SU-DHL-6 (cell line): ENCODE results near the gene RTN4R.

Experiments
- H2AFZ ChIP-seq: fragments of 200-600 bp; sonication (generic); 2 replicates; pipeline ENCODE4 v1.6.1; 2014; ENCODE audit warnings: low read depth, mild to moderate bottlenecking, moderate library complexity, mixed read lengths, antibody characterized with exemption, low read length; ENCODE audit not compliant: severe bottlenecking
- H3F3A ChIP-seq: fragments of 200-600 bp; shearing (Covaris generic); 2 replicates; pipeline ENCODE4 v1.6.0; 2016; ENCODE audit warnings: antibody characterized with exemption, mild to moderate bottlenecking; ENCODE audit not compliant: insufficient read depth
- H3K27ac ChIP-seq: fragments of 200-600 bp; sonication (generic); 2 replicates; pipeline ENCODE4 v1.5.1; 2016; ENCODE audit warnings: low read depth, mild to moderate bottlenecking, low read length, moderate library complexity, mixed read lengths
- H3K27me3 ChIP-seq: fragments of 200-600 bp; sonication (generic), shearing (Covaris generic); 2 replicates; pipeline ENCODE4 v1.6.0; 2014; ENCODE audit warnings: mild to moderate bottlenecking, low read length
- H3K36me3 ChIP-seq: fragments of 200-600 bp; sonication (generic); 2 replicates; pipeline ENCODE4 v1.6.1; 2014; ENCODE audit warnings: mild to moderate bottlenecking, low read length, mixed read lengths
- H3K4me2 ChIP-seq: fragments of 300-600, 200-600 bp; shearing (Covaris generic), sonication (generic); 2 replicates; pipeline ENCODE4 v1.6.0; 2014; ENCODE audit warnings: low read length, low read depth, mild to moderate bottlenecking; ENCODE audit not compliant: poor library complexity, severe bottlenecking
- H3K4me3 ChIP-seq: fragments of 200-600 bp; sonication (generic); 2 replicates; pipeline ENCODE4 v1.5.1; 2014; ENCODE audit warnings: antibody characterized with exemption, low read length, mild to moderate bottlenecking, mixed read lengths; ENCODE audit not compliant: insufficient read depth, poor library complexity, severe bottlenecking
- H3K79me2 ChIP-seq: fragments of 200-600 bp; sonication (generic); 2 replicates; pipeline ENCODE4 v1.6.1; 2014; ENCODE audit warnings: mild to moderate bottlenecking, low read length, moderate library complexity; ENCODE audit not compliant: insufficient read depth
- H3K9ac ChIP-seq: fragments of 200-600 bp; sonication (generic); 2 replicates; pipeline ENCODE4 v1.7.0; 2014; ENCODE audit warnings: mild to moderate bottlenecking, low read length
- H3K9me2 ChIP-seq: fragments of 200-600 bp; sonication (generic); replicated peaks from 2 replicates; pipeline ENCODE4 v1.6.1; 2014; ENCODE audit warnings: low read length; ENCODE audit not compliant: insufficient read depth
- H3K9me3 ChIP-seq: fragments of 200-600 bp; sonication (generic); 2 replicates; pipeline ENCODE4 v1.6.1; 2014; ENCODE audit warnings: low read length, mixed read lengths; ENCODE audit not compliant: insufficient read depth
- H4K20me1 ChIP-seq: fragments of 200-600 bp; sonication (generic); 2 replicates; pipeline ENCODE4 v1.6.1; 2014; ENCODE audit warnings: low read depth, mild to moderate bottlenecking, antibody characterized with exemption, low read length, moderate library complexity, mixed read lengths
- EZH2phosphoT487 ChIP-seq: fragments of 200-600 bp; sonication (generic), shearing (Covaris generic); conservative IDR thresholded peaks from 2 replicates; pipeline ENCODE4 v1.6.1; 2018; ENCODE audit warnings: mild to moderate bottlenecking, antibody characterized with exemption, low read length, moderate library complexity, mixed read lengths
- TF ChIP-seq, protein P1 (sequence below): fragments of 200-600 bp; sonication (generic); IDR thresholded peaks from one replicate; pipeline ENCODE4 v1.5.1; 2017; ENCODE audit warnings: antibody characterized with exemption, mild to moderate bottlenecking, low read length, moderate library complexity; ENCODE audit not compliant: insufficient read depth, poor library complexity, severe bottlenecking

The RTN4R gene

DNA sequence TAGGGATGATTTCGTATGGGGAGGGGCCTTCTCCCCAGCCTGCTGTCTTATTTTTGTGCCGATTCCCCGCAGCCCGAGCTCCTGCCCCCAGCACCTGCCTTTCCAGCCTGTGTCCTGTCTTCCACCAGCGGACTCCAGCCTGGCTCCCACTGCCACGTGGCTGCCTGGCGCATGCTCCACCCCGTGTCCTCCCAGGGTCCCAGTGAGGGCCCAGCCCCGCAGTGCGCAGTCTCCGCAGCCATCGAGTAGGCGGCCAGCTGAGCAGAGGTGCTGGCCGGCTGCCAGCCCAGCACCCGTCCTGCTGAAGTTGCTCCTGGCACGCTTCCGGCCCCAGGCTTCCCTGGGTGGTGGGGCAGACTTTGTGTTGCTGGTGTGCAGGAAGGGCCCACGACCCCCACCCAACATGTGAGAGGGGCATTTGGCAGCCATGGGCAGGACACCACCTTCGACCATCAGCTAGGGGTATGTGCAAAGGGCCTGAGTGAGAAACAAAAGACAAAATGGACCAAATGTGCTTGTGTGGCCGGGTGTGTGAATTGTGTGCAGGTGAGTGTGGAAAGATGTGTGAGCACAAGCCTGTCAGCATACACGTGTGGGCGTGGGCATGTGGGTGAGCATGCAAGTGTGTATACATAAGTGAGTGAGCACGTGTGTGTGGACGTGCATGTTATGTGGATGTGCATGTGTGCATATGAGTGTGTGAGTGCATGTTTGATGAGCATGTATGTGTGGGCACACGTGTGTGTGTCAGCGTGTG, 55.9 kb downstream of the RTN4R start:
- Histone ChIP-seq H3K4me3 (no peak overlapping the region), H3F3A (no peaks in the 10 kb centered on the region), H3K9me3 (no peaks in the 10 kb centered on the region), H2AFZ (no peak overlapping the region), H3K9ac (no peak overlapping the region), H3K27ac (no peak overlapping the region), H3K27me3 (no peaks in the 10 kb centered on the region), H3K36me3 (no peaks in the 10 kb centered on the region), H3K79me2 (no peaks in the 10 kb centered on the region), H3K4me2 (no peak overlapping the region), H3K9me2 (no peaks in the 10 kb centered on the region), H4K20me1 (no peaks in the 10 kb centered on the region)
- no peak for TF ChIP-seq EZH2phosphoT487
- TF ChIP-seq, protein P1, sequence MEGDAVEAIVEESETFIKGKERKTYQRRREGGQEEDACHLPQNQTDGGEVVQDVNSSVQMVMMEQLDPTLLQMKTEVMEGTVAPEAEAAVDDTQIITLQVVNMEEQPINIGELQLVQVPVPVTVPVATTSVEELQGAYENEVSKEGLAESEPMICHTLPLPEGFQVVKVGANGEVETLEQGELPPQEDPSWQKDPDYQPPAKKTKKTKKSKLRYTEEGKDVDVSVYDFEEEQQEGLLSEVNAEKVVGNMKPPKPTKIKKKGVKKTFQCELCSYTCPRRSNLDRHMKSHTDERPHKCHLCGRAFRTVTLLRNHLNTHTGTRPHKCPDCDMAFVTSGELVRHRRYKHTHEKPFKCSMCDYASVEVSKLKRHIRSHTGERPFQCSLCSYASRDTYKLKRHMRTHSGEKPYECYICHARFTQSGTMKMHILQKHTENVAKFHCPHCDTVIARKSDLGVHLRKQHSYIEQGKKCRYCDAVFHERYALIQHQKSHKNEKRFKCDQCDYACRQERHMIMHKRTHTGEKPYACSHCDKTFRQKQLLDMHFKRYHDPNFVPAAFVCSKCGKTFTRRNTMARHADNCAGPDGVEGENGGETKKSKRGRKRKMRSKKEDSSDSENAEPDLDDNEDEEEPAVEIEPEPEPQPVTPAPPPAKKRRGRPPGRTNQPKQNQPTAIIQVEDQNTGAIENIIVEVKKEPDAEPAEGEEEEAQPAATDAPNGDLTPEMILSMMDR: no peak

DNA sequence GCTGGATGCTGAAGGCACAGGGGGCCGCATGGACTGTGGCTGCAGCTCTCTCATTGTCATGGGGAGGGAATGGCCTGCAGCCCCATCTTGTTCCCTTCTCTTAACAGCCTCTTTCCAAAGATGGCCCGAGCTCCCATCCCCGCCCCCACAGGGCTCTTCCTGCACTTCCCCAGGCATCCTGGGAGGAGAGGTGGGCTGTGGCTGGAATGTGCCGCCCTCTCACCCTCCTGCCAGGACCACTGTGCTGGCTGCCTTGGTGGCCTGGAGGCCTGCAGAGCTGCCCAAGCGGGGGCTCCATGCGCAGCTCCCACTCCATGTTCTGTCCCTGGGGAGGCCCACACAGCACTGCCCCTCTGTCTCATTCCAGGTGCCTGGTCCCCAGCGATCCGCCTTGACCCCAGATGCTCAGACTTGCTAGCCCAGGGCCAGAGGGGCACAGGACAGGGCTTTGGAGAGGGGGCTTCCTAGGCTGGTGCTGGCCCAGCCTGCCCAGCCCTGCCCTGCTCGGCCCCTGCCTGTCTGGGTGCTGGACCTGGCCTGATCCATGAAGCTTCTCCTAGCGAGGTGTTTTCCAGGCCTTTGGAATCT, 56.6 kb downstream of the RTN4R start:
- no peaks in the 10 kb centered on the region for H3K9me3 ChIP-seq
- no peak overlapping the region for H3K4me2 ChIP-seq
- H3K9ac ChIP-seq: no peak overlapping the region
- no peak overlapping the region for H3K27ac ChIP-seq
- H3K4me3 ChIP-seq: no peak overlapping the region
- H3K9me2 ChIP-seq: no peaks in the 10 kb centered on the region
- H3K36me3 ChIP-seq: no peaks in the 10 kb centered on the region
- no peaks in the 10 kb centered on the region for H4K20me1 ChIP-seq
- no peaks in the 10 kb centered on the region for H3F3A ChIP-seq
- H3K27me3 ChIP-seq: no peaks in the 10 kb centered on the region
- no peaks in the 10 kb centered on the region for H3K79me2 ChIP-seq
- H2AFZ ChIP-seq: no peak overlapping the region
- no peak for TF ChIP-seq EZH2phosphoT487
- TF ChIP-seq, protein P1: no peak

DNA sequence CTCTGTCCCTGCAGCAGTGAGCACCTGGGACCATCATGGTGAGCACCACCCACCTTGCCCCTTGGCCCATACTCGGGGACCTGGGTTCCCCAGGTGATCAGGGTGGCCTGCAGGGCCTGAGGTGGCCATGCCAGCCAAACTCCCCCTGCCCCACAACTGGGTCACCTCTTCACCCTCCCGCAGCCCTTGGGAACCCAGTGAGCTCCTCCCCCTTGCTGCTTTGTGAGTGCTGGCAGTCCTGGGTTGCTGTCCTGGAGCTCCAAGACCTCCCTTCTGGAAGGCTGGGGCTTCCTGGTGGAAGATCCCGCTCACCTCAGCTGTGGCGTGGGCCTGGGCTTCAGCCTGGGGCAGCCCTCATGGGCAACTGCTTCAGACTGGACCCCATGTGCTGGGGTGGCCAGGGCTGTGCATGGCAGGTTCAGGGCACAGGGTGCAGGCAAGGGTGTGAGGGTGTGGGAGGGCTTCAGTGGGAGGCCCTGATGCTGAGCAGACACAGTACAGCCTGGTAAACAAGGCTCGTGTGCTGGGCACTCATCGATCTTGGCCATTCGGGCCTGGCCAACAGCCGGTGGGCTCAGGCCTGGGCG, 57.6 kb downstream of the RTN4R start:
- no peaks in the 10 kb centered on the region for H3K79me2 ChIP-seq
- H3K9me3 ChIP-seq: no peaks in the 10 kb centered on the region
- no peaks in the 10 kb centered on the region for H3K9me2 ChIP-seq
- H3K36me3 ChIP-seq: no peaks in the 10 kb centered on the region
- TF ChIP-seq, protein P1: no peak
- no peak for TF ChIP-seq EZH2phosphoT487
- no peak overlapping the region for H3K4me2 ChIP-seq
- no peak overlapping the region for H3K9ac ChIP-seq
- H4K20me1 ChIP-seq: no peaks in the 10 kb centered on the region
- H3K27ac ChIP-seq: no peak overlapping the region
- H3K4me3 ChIP-seq: no peak overlapping the region
- no peaks in the 10 kb centered on the region for H3K27me3 ChIP-seq
- H2AFZ ChIP-seq: no peak overlapping the region
- H3F3A ChIP-seq: no peaks in the 10 kb centered on the region
